ENCODE measurements around the gene ARHGAP26. TPM values are rescaled to one million over a fixed set of nuclear protein-coding genes. Genes with fewer than 3 reads are reported as not detected.

ARHGAP26 gene
- total and polyA plus RNA-seq, 7 donors, result 5.4 to 25.5 (median 19.1) TPM

GRCh38 chr5:142838845-142839244, 68.7 kb downstream of the ARHGAP26 start:
- H3K9me3 ChIP-seq, result no peaks in the 10 kb centered on the region
- peaks cover 0 to 84% (median 67%) of the 10 kb centered on the region in 4 donors for H3K4me1 ChIP-seq
- no peaks in the 10 kb centered on the region for H3K36me3 ChIP-seq
- no peak overlapping the region for H3K4me3 ChIP-seq
- no peaks in the 10 kb centered on the region for H3K27me3 ChIP-seq
- WGBS, 2 donors, result 42 to 73% methylated on average over 5 of the region's 5 CpGs
- no peak for DNase-seq
- intact Hi-C loops (cut with DNase I), result no loop called here
- TF ChIP-seq POLR2A (IDR thresholded peaks at IDR 0.05), result no peak
- peak overlapping the region in 3 of 4 donors; percentile 54 to 70 (median 64) for H3K27ac ChIP-seq

- intact Hi-C loops (cut with DNase I), result loop anchor here (2.0 kb wide), 1 partner anchor 19 kb away; no protein-coding TSS in a partner anchor
Measured at GRCh38 chr5:142839711-142840346, 69.7 kb downstream of the ARHGAP26 start.

GRCh38 chr5:142840575-142840974, 70.4 kb downstream of the ARHGAP26 start:
- 47 to 76% methylated on average over 2 of the region's 2 CpGs for WGBS, 2 donors
- H3K27ac ChIP-seq, result peak overlapping the region; percentile 57 to 70 (median 66)
- intact Hi-C loops (cut with DNase I), result loop anchor here (2.0 kb wide), 1 partner anchor 18 kb away; no protein-coding TSS in a partner anchor
- peak in 3 of 4 donors; percentile 6 to 30 (median 18) for TF ChIP-seq POLR2AphosphoS5 (IDR thresholded peaks at IDR 0.05)
- no peak for TF ChIP-seq CTCF (IDR thresholded peaks at IDR 0.05)
- H3K36me3 ChIP-seq, result no peaks in the 10 kb centered on the region
- DNase-seq, result no peak
- no peaks in the 10 kb centered on the region for H3K27me3 ChIP-seq
- no peaks in the 10 kb centered on the region for H3K9me3 ChIP-seq
- peaks cover 0 to 78% (median 64%) of the 10 kb centered on the region in 4 donors for H3K4me1 ChIP-seq
- no peak overlapping the region for H3K4me3 ChIP-seq

More at GRCh38 chr5:142839711-142840346, 69.7 kb downstream of the ARHGAP26 start:
- Histone ChIP-seq H3K27ac (peak overlapping the region; percentile 57 to 70 (median 66)), H3K9me3 (no peaks in the 10 kb centered on the region), H3K4me3 (no peak overlapping the region), H3K27me3 (no peaks in the 10 kb centered on the region), H3K4me1 (peaks cover 0 to 75% (median 59%) of the 10 kb centered on the region in 4 donors), H3K36me3 (no peaks in the 10 kb centered on the region)
- TF ChIP-seq EP300 (IDR thresholded peaks at IDR 0.05), result no peak
- TF ChIP-seq CTCF (IDR thresholded peaks at IDR 0.05), result no peak
- TF ChIP-seq POLR2A (IDR thresholded peaks at IDR 0.05), result no peak
- peak in 3 of 4 donors; percentile 16 to 23 (median 18) for TF ChIP-seq POLR2AphosphoS5 (IDR thresholded peaks at IDR 0.05)
- peak; percentile 92 for DNase-seq
- WGBS, 2 donors, result 32 to 61% methylated on average over 6 of the region's 6 CpGs

GRCh38 chr5:142841511-142842265, 71.5 kb downstream of the ARHGAP26 start:
- Histone ChIP-seq H3K27ac (peak overlapping the region in 3 of 4 donors; percentile 29 to 70 (median 67)), H3K4me1 (peaks cover 0 to 77% (median 69%) of the 10 kb centered on the region in 4 donors)

More at GRCh38 chr5:142841511-142842265, 71.5 kb downstream of the ARHGAP26 start:
- H3K4me3 ChIP-seq, result no peak overlapping the region
- no peak for TF ChIP-seq CTCF (IDR thresholded peaks at IDR 0.05)
- peak in 1 of 4 donors; percentile 77 for TF ChIP-seq POLR2AphosphoS5 (IDR thresholded peaks at IDR 0.05)
- WGBS, 2 donors, result 81 to 91% methylated on average over 6 of the region's 6 CpGs
- intact Hi-C loops (cut with DNase I), result loop anchor here (2.0 kb wide), 1 partner anchor 17 kb away; no protein-coding TSS in a partner anchor
- no peaks in the 10 kb centered on the region for H3K9me3 ChIP-seq
- peak; percentile 79 for DNase-seq
- no peaks in the 10 kb centered on the region for H3K36me3 ChIP-seq
- no peaks in the 10 kb centered on the region for H3K27me3 ChIP-seq

All from sigmoid colon (tissue), 7 donors.